ENCODE data around the gene ACER3.

DNA sequence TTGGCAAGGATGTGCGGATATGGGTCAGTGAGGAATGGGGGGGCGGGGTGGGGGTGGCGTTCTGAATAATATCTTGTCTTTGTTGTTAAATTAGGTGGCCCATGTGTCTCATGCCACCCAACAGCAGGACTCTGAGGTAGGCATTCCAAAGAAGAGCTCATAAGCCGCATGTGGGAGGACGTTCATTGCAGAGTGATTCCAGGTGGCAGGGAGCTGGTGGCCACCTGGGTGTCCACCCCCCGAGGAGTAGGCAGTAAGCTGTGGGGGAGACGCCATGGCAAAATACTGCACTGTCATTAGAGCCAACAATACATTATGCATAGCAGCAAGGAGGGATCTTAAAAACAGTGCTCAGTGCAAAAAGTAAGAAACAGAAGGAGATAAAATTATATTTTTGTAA lies 191.8 kb downstream of the ACER3 start:
- TF ChIP-seq, protein P1, sequence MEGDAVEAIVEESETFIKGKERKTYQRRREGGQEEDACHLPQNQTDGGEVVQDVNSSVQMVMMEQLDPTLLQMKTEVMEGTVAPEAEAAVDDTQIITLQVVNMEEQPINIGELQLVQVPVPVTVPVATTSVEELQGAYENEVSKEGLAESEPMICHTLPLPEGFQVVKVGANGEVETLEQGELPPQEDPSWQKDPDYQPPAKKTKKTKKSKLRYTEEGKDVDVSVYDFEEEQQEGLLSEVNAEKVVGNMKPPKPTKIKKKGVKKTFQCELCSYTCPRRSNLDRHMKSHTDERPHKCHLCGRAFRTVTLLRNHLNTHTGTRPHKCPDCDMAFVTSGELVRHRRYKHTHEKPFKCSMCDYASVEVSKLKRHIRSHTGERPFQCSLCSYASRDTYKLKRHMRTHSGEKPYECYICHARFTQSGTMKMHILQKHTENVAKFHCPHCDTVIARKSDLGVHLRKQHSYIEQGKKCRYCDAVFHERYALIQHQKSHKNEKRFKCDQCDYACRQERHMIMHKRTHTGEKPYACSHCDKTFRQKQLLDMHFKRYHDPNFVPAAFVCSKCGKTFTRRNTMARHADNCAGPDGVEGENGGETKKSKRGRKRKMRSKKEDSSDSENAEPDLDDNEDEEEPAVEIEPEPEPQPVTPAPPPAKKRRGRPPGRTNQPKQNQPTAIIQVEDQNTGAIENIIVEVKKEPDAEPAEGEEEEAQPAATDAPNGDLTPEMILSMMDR (IDR thresholded peaks at IDR 0.05) = no peak
- TF ChIP-seq TEAD1 (CRISPR knock-in tag; IDR thresholded peaks at IDR 0.05) (no peak), NR3C1 (CRISPR knock-in tag; conservative IDR thresholded peaks at IDR 0.05; ENCODE audit: low read depth) (no peak), GABPB1 (CRISPR knock-in tag; IDR thresholded peaks at IDR 0.05) (no peak), CBFB (CRISPR knock-in tag; IDR thresholded peaks at IDR 0.05; ENCODE audit: low read depth) (no peak), ESRRA (CRISPR knock-in tag; IDR thresholded peaks at IDR 0.05; ENCODE audit: borderline replicate concordance) (no peak), ZNF121 (CRISPR knock-in tag; IDR thresholded peaks at IDR 0.05) (no peak), JUN (CRISPR knock-in tag; IDR thresholded peaks at IDR 0.05) (no peak)
- TF ChIP-seq, protein P2, sequence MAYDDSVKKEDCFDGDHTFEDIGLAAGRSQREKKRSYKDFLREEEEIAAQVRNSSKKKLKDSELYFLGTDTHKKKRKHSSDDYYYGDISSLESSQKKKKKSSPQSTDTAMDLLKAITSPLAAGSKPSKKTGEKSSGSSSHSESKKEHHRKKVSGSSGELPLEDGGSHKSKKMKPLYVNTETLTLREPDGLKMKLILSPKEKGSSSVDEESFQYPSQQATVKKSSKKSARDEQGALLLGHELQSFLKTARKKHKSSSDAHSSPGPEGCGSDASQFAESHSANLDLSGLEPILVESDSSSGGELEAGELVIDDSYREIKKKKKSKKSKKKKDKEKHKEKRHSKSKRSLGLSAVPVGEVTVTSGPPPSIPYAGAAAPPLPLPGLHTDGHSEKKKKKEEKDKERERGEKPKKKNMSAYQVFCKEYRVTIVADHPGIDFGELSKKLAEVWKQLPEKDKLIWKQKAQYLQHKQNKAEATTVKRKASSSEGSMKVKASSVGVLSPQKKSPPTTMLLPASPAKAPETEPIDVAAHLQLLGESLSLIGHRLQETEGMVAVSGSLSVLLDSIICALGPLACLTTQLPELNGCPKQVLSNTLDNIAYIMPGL (CRISPR knock-in tag; IDR thresholded peaks at IDR 0.05) = no peak
- TF ChIP-seq, protein P3, sequence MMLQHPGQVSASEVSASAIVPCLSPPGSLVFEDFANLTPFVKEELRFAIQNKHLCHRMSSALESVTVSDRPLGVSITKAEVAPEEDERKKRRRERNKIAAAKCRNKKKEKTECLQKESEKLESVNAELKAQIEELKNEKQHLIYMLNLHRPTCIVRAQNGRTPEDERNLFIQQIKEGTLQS (CRISPR knock-in tag; conservative IDR thresholded peaks at IDR 0.05) = no peak
- TF ChIP-seq, protein P4, sequence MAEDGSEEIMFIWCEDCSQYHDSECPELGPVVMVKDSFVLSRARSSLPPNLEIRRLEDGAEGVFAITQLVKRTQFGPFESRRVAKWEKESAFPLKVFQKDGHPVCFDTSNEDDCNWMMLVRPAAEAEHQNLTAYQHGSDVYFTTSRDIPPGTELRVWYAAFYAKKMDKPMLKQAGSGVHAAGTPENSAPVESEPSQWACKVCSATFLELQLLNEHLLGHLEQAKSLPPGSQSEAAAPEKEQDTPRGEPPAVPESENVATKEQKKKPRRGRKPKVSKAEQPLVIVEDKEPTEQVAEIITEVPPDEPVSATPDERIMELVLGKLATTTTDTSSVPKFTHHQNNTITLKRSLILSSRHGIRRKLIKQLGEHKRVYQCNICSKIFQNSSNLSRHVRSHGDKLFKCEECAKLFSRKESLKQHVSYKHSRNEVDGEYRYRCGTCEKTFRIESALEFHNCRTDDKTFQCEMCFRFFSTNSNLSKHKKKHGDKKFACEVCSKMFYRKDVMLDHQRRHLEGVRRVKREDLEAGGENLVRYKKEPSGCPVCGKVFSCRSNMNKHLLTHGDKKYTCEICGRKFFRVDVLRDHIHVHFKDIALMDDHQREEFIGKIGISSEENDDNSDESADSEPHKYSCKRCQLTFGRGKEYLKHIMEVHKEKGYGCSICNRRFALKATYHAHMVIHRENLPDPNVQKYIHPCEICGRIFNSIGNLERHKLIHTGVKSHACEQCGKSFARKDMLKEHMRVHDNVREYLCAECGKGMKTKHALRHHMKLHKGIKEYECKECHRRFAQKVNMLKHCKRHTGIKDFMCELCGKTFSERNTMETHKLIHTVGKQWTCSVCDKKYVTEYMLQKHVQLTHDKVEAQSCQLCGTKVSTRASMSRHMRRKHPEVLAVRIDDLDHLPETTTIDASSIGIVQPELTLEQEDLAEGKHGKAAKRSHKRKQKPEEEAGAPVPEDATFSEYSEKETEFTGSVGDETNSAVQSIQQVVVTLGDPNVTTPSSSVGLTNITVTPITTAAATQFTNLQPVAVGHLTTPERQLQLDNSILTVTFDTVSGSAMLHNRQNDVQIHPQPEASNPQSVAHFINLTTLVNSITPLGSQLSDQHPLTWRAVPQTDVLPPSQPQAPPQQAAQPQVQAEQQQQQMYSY (CRISPR knock-in tag; IDR thresholded peaks at IDR 0.05) = no peak
- TF ChIP-seq, protein P5, sequence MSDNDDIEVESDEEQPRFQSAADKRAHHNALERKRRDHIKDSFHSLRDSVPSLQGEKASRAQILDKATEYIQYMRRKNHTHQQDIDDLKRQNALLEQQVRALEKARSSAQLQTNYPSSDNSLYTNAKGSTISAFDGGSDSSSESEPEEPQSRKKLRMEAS (CRISPR knock-in tag; IDR thresholded peaks at IDR 0.05) = no peak

All from WTC11 (cell line).